Measurements from ENCODE around the gene CPNE4.

The CPNE4 gene

DNA sequence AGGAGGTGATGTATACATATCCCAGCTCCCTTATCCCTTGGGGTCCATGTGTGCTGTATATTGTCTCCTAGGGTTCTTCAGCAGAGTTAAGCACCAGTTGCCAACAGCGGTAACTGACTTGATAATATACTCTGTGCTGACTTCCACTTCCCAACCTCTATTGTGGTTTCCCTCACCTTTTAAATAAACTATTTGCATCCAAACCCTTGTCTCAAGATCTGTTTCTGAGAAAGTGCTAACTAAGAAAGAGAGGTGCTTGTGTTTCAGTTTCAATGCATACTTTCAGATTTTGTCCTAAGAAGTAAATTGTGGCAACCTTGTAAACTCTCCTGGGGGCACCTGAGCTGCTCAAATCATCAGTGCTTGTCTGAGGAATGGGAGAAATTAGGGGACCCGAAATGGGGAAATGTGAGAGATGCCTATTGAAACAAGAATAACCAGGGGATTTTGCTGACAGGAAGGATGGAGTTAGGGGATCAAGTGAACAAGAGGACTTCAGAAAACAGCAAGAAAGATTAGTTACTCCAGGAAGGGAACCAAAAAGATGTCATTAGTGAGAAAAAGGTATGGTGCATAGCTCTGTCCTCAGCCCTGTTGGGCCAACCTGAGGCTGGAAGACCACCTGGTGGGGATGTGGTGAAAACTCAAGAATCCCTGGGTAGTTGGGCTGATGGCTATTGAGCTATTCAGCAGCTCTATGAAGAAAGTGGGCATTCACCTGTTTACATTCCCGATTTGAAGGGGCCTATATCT lies 481.1 kb downstream of the CPNE4 start:
- TF ChIP-seq EZH2phosphoT487 (IDR thresholded peaks at IDR 0.05; ENCODE audit: low read length) (no peak), EZH2 (optimal IDR thresholded peaks at IDR 0.05; ENCODE audit: low read depth, low read length) (no peak)
- TF ChIP-seq, protein P1, sequence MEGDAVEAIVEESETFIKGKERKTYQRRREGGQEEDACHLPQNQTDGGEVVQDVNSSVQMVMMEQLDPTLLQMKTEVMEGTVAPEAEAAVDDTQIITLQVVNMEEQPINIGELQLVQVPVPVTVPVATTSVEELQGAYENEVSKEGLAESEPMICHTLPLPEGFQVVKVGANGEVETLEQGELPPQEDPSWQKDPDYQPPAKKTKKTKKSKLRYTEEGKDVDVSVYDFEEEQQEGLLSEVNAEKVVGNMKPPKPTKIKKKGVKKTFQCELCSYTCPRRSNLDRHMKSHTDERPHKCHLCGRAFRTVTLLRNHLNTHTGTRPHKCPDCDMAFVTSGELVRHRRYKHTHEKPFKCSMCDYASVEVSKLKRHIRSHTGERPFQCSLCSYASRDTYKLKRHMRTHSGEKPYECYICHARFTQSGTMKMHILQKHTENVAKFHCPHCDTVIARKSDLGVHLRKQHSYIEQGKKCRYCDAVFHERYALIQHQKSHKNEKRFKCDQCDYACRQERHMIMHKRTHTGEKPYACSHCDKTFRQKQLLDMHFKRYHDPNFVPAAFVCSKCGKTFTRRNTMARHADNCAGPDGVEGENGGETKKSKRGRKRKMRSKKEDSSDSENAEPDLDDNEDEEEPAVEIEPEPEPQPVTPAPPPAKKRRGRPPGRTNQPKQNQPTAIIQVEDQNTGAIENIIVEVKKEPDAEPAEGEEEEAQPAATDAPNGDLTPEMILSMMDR (IDR thresholded peaks at IDR 0.05; ENCODE audit: low read length): no peak
- peaks cover 43% of the 10 kb centered on the region for H3K27me3 ChIP-seq (replicated peaks; ENCODE audit: insufficient read depth, low read length)
- H2AFZ ChIP-seq (ENCODE audit: low read length): no peak overlapping the region
- no peaks in the 10 kb centered on the region for H3K79me2 ChIP-seq (ENCODE audit: low read length)
- no peak overlapping the region for H3K9ac ChIP-seq (ENCODE audit: low read length)
- H3K4me2 ChIP-seq (ENCODE audit: low read depth, low read length): peak overlapping the region; percentile 29; the same call in 1 of the 2 replicates
- H3K9me2 ChIP-seq (replicated peaks; ENCODE audit: insufficient read depth, low read length): no peaks in the 10 kb centered on the region
- no peaks in the 10 kb centered on the region for H3K36me3 ChIP-seq (replicated peaks; ENCODE audit: insufficient read depth, low read length)
- H3K4me3 ChIP-seq (ENCODE audit: low read length): no peak overlapping the region
- H3K9me3 ChIP-seq (replicated peaks; ENCODE audit: insufficient read depth, low read length): no peaks in the 10 kb centered on the region
- peak; percentile 79 for DNase-seq
- H3K27ac ChIP-seq (ENCODE audit: low read length): no peak overlapping the region
- H3K4me1 ChIP-seq (ENCODE audit: low read length): peaks cover 20% of the 10 kb centered on the region
- no peaks in the 10 kb centered on the region for H4K20me1 ChIP-seq (ENCODE audit: insufficient read depth, low read length)
- H3F3A ChIP-seq (ENCODE audit: insufficient read depth, low read length): peaks cover 9% of the 10 kb centered on the region; the same call in 1 of the 2 replicates

DNA sequence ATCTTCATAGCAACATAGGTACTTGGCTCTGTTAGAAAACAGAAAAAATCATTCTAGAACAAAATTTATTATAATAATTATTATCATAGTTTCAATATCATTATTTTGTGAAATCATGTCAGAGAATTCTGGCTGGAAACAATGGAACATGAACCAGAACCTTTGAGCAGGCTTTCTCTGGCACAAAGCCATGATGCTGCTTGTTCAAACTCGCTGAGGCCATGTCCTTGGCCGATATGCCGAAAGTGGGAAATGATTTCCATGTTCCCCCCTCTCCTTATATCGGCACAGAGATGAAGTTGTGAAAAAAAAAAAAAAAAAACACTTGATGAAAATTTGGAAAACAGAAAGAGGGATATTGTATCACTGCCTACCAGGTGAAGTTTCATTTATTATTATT lies 483.1 kb downstream of the CPNE4 start:
- Histone ChIP-seq H3K9me3 (replicated peaks; ENCODE audit: insufficient read depth, low read length) (no peaks in the 10 kb centered on the region), H3K36me3 (replicated peaks; ENCODE audit: insufficient read depth, low read length) (no peaks in the 10 kb centered on the region), H3K27me3 (replicated peaks; ENCODE audit: insufficient read depth, low read length) (peaks cover 43% of the 10 kb centered on the region), H3K9ac (ENCODE audit: low read length) (no peak overlapping the region), H3F3A (ENCODE audit: insufficient read depth, low read length) (peaks cover 9% of the 10 kb centered on the region; the same call in 1 of the 2 replicates), H3K4me2 (ENCODE audit: low read depth, low read length) (no peak overlapping the region), H3K9me2 (replicated peaks; ENCODE audit: insufficient read depth, low read length) (no peaks in the 10 kb centered on the region), H2AFZ (ENCODE audit: low read length) (no peak overlapping the region), H4K20me1 (ENCODE audit: insufficient read depth, low read length) (no peaks in the 10 kb centered on the region), H3K4me1 (ENCODE audit: low read length) (peaks cover 20% of the 10 kb centered on the region), H3K27ac (ENCODE audit: low read length) (no peak overlapping the region), H3K79me2 (ENCODE audit: low read length) (no peaks in the 10 kb centered on the region), H3K4me3 (ENCODE audit: low read length) (no peak overlapping the region)
- TF ChIP-seq EZH2 (optimal IDR thresholded peaks at IDR 0.05; ENCODE audit: low read depth, low read length) (no peak), EZH2phosphoT487 (IDR thresholded peaks at IDR 0.05; ENCODE audit: low read length) (no peak)
- TF ChIP-seq, protein P1 (IDR thresholded peaks at IDR 0.05; ENCODE audit: low read length): no peak
- no peak for DNase-seq

DNA sequence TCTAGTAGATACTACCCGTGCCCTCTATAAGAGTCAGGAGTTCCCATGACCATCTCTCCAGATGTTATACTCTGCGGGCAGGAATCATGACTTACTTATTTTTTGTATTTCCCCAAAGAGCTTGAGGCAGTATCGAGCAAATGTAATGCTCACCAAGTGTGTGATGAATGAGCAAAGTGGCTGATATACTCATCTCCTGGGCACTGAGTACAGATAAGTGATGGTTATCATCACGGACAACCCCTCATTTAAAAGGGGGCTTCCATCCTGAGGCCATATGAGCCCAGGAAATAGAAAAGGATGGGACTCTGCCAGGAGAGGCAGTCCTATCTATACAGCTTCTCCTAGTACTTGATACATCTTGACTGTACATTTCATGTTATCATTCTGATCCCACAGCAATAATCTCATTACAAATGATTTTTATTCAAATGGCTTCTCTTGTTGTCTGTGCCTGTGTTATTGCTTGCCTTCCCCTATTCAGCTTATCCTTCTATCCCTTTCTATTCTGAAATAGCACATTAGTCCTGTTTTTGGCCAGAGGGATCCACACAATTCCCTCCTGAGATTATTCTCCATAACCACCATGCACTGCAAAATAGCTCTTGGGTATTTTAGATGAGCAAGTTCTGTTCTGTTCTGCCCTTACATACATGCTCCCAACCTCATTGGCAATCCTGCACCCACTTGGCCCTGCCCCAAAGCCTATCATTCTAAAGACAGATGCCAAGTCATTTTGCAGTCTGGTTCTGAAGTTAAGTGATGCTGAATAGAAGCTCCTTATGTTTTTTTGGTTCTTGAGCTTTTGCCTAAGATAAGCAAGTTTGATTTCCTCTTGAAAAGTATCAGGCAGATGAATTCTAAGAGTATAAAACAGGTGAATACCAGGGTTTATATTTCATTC lies 484.0 kb downstream of the CPNE4 start:
- Histone ChIP-seq H3K9me2 (replicated peaks; ENCODE audit: insufficient read depth, low read length) (no peaks in the 10 kb centered on the region), H3K9me3 (replicated peaks; ENCODE audit: insufficient read depth, low read length) (no peaks in the 10 kb centered on the region), H2AFZ (ENCODE audit: low read length) (no peak overlapping the region), H3K36me3 (replicated peaks; ENCODE audit: insufficient read depth, low read length) (no peaks in the 10 kb centered on the region), H3K27ac (ENCODE audit: low read length) (no peak overlapping the region), H3K9ac (ENCODE audit: low read length) (no peak overlapping the region), H3K4me1 (ENCODE audit: low read length) (peaks cover 20% of the 10 kb centered on the region), H3K79me2 (ENCODE audit: low read length) (no peaks in the 10 kb centered on the region), H3K4me2 (ENCODE audit: low read depth, low read length) (no peak overlapping the region), H4K20me1 (ENCODE audit: insufficient read depth, low read length) (no peaks in the 10 kb centered on the region), H3K27me3 (replicated peaks; ENCODE audit: insufficient read depth, low read length) (peaks cover 41% of the 10 kb centered on the region), H3F3A (ENCODE audit: insufficient read depth, low read length) (peaks cover 9% of the 10 kb centered on the region; the same call in 1 of the 2 replicates), H3K4me3 (ENCODE audit: low read length) (no peak overlapping the region)
- no peak for DNase-seq
- no peak for TF ChIP-seq EZH2phosphoT487 (IDR thresholded peaks at IDR 0.05; ENCODE audit: low read length)
- TF ChIP-seq, protein P1 (IDR thresholded peaks at IDR 0.05; ENCODE audit: low read length): no peak
- TF ChIP-seq EZH2 (optimal IDR thresholded peaks at IDR 0.05; ENCODE audit: low read depth, low read length): no peak
